K562 (cell line): Measurements from ENCODE around the gene CRABP1. TPM values are rescaled to one million over a fixed set of nuclear protein-coding genes. Genes with fewer than 3 reads are reported as not detected.

Source experiments
- CBFB ChIP-seq: sonication (generic); formaldehyde crosslinking; IDR thresholded peaks from 2 replicates; pipeline ENCODE4 v1.4.0; 2020; ENCODE audit warnings: mild to moderate bottlenecking, missing genetic modification reagents
- CHD2 ChIP-seq: IDR thresholded peaks from 2 replicates; pipeline ENCODE4 v1.6.1; 2011; ENCODE audit warnings: low read depth, low read length
- E2F8 ChIP-seq: fragments of 450-650 bp; IDR thresholded peaks from 2 replicates; pipeline ENCODE4 v1.7.1; 2018; ENCODE audit warnings: mild to moderate bottlenecking, low read depth; ENCODE audit not compliant: partially characterized antibody
- FUS ChIP-seq: fragments of 200-400 bp; formaldehyde crosslinking; optimal IDR thresholded peaks from 2 replicates; pipeline ENCODE3; 2017; ENCODE audit warnings: low read depth, low read length
- GATAD2A ChIP-seq: fragments of 450-650 bp; IDR thresholded peaks from 2 replicates; pipeline ENCODE4 v1.6.1; 2017
- HOMEZ ChIP-seq: fragments of 250-450 bp; sonication (Bioruptor Pico); IDR thresholded peaks from 2 replicates; pipeline ENCODE4 v1.4.0; 2020; ENCODE audit warnings: mild to moderate bottlenecking, moderate library complexity
- JUN ChIP-seq, 2 experiments: sonication (generic) in 1 of 2; formaldehyde crosslinking in 1 of 2; IDR thresholded peaks; 2 replicates each; pipeline versions ENCODE4 v1.6.1 to v1.8.0; 2012 to 2022; ENCODE audit warnings: borderline replicate concordance in 2 of 2, mild to moderate bottlenecking in 2 of 2, improper control_type of control experiment in 1 of 2, low read depth in 1 of 2, low read length in 1 of 2, missing genetic modification reagents in 1 of 2
- PRPF4 ChIP-seq: fragments of 200-400 bp; formaldehyde crosslinking; IDR thresholded peaks from one replicate; pipeline ENCODE4 v1.6.1; 2017; ENCODE audit warnings: low read length, low read depth, mild to moderate bottlenecking; ENCODE audit not compliant: insufficient read depth, poor library complexity, severe bottlenecking
- RHOXF2B ChIP-seq: fragments of 250-450 bp; sonication (Bioruptor Pico); conservative IDR thresholded peaks from 2 replicates; pipeline ENCODE4 v1.5.1; 2021
- RNF219 ChIP-seq: fragments of 250-450 bp; sonication (Bioruptor Pico); IDR thresholded peaks from 2 replicates; pipeline ENCODE4 v1.5.0; 2022; ENCODE audit warnings: mild to moderate bottlenecking
- YY1 ChIP-seq, 3 experiments: IDR thresholded peaks; 2 replicates each; pipeline ENCODE4 v1.6.1; 2011; ENCODE audit warnings: low read length in 2 of 3, mild to moderate bottlenecking in 2 of 3, moderate library complexity in 2 of 3, borderline replicate concordance in 1 of 3, control low read depth in 1 of 3, low read depth in 1 of 3; ENCODE audit not compliant: insufficient read depth in 3 of 3, insufficient replicate concordance in 2 of 3, control insufficient read depth in 1 of 3, insufficient read length in 1 of 3; ENCODE audit errors: extremely low read depth in 1 of 3
- ZNF121 ChIP-seq: sonication (generic); formaldehyde crosslinking; conservative IDR thresholded peaks from 2 replicates; pipeline ENCODE4 v1.8.0; 2022; ENCODE audit warnings: missing genetic modification reagents
- ZNF174 ChIP-seq: fragments of 250-450 bp; sonication (Bioruptor Pico); IDR thresholded peaks from 2 replicates; pipeline ENCODE4 v1.4.0; 2020; ENCODE audit warnings: mild to moderate bottlenecking
- ZNF217 ChIP-seq: sonication (generic); formaldehyde crosslinking; IDR thresholded peaks from 2 replicates; pipeline ENCODE4 v1.8.0; 2022; ENCODE audit warnings: mild to moderate bottlenecking, missing genetic modification reagents
- ZNF592 ChIP-seq: fragments of 450-650 bp; IDR thresholded peaks from 2 replicates; pipeline ENCODE4 v1.6.1; 2017; ENCODE audit warnings: antibody characterized with exemption, mild to moderate bottlenecking
- polyA plus RNA-seq, 8 experiments: library from polyadenylated mRNA; depleted of rRNA in 4 of 8; stranded (reverse) in 5 of 8; unstranded in 3 of 8; fragments of >200 nt; fragmentation: Nextera tagmentation in 2 of 8; fragmentation: Illumina TruSeq in 1 of 8; extraction: Ambion mirVana in 2 of 8; extraction: Trizol in 1 of 8; gene quantifications; 2 replicates each; pipeline versions ENCODE4 v1.2.1 to v1.2.3, GENCODE V29; 2011 to 2014; ENCODE audit warnings: inconsistent platforms in 1 of 8, missing spikeins in 1 of 8
- total RNA-seq, 7 experiments: library from RNA; depleted of rRNA in 6 of 7; stranded (reverse); fragments of >200 nt in 6 of 7; fragmentation: Illumina TruSeq in 2 of 7; extraction: Trizol in 2 of 7; gene quantifications; 2 replicates each; pipeline versions ENCODE4 v1.2.1 to v1.2.3, GENCODE V29; 2011 to 2021; ENCODE audit warnings: low replicate concordance in 1 of 7

Gene CRABP1
- total and polyA plus RNA-seq, 9 of the 15 experiments (the other 6 are each of a cell fraction or from before 2014, with no cell fraction given): 0.60 TPM; not detected in 8

- TF ChIP-seq RNF219 (CRISPR knock-in tag) (no peak), PRPF4 (no peak), YY1 (IDR thresholded peaks at IDR 0.05; ENCODE audit: borderline replicate concordance in 1 of 3, control insufficient read depth in 1 of 3, extremely low read depth in 1 of 3, insufficient read depth in 3 of 3, insufficient read length in 1 of 3, insufficient replicate concordance in 2 of 3, low read depth in 1 of 3, low read length in 2 of 3) (peak; percentile 50 to 92 (median 89)), ZNF217 (CRISPR knock-in tag) (no peak), E2F8 (no peak), ZNF174 (CRISPR knock-in tag) (no peak), FUS (no peak), CHD2 (no peak; the same call in 1 of the 2 replicates), GATAD2A (no peak), RHOXF2B (CRISPR knock-in tag) (no peak), ZNF592 (peak; percentile 28; the same call in 1 of the 2 replicates), JUN (IDR thresholded peaks at IDR 0.05; ENCODE audit: borderline replicate concordance, low read depth, low read length) (no peak; the same call in 1 of the 2 replicates), JUN (CRISPR knock-in tag; IDR thresholded peaks at IDR 0.05; ENCODE audit: borderline replicate concordance) (no peak), CBFB (CRISPR knock-in tag) (no peak), HOMEZ (no peak), ZNF121 (CRISPR knock-in tag) (no peak)
Observed at GRCh38 chr15:78299101-78299930, 40.8 kb upstream of the CRABP1 start, which contains the start of gene SKIC8 (continued).
